ENCODE data around the gene EIF4G2. TPM values are rescaled to one million over a fixed set of nuclear protein-coding genes. Genes with fewer than 3 reads are reported as not detected.

EIF4G2 gene
- total and polyA plus RNA-seq, 2 of the 8 experiments (the other 6 are each of a cell fraction or from before 2014, with no cell fraction given): 438 to 964 TPM

GRCh38 chr11:10828402-10828801 lies 19.7 kb upstream of the EIF4G2 start:
- Histone ChIP-seq H3K79me1 (ENCODE audit: low read depth, low read length) (no peaks in the 10 kb centered on the region), H3K79me2 (ENCODE audit: control insufficient read depth in 1 of 2, insufficient read depth in 2 of 2, low read length in 2 of 2) (no peaks in the 10 kb centered on the region), H3K27ac (ENCODE audit: low read depth, low read length) (no peak overlapping the region), H3K9ac (replicated peaks in 1 of 4; ENCODE audit: extremely low read depth in 1 of 4, low read depth in 3 of 4, low read length in 3 of 4) (no peak overlapping the region), H3K4me2 (ENCODE audit: insufficient read depth in 1 of 2, low read depth in 2 of 2, low read length in 2 of 2) (no peak overlapping the region), H2BK12ac (ENCODE audit: low read depth, low read length) (no peak overlapping the region), H3K23me2 (ENCODE audit: low read depth, low read length) (no peaks in the 10 kb centered on the region), H3K4ac (replicated peaks; ENCODE audit: insufficient read length, low read depth, low read length) (no peak overlapping the region), H3K23ac (ENCODE audit: insufficient read length) (no peak overlapping the region), H2BK120ac (replicated peaks; ENCODE audit: low read depth, low read length) (no peak overlapping the region), H4K5ac (ENCODE audit: insufficient read length, low read depth, low read length) (no peak overlapping the region), H3K18ac (ENCODE audit: extremely low read depth, low read length) (no peak overlapping the region), H2BK20ac (ENCODE audit: low read length) (no peak overlapping the region), H2AFZ (ENCODE audit: low read length) (no peak overlapping the region), H4K8ac (ENCODE audit: extremely low read depth, insufficient read depth, low read length) (no peak overlapping the region), H2BK15ac (ENCODE audit: low read length) (no peak overlapping the region), H2AK5ac (ENCODE audit: low read depth, low read length) (no peak overlapping the region), H3K36me3 (ENCODE audit: control insufficient read depth in 2 of 4, insufficient read depth in 4 of 4, low read length in 3 of 4) (no peaks in the 10 kb centered on the region), H4K91ac (replicated peaks; ENCODE audit: insufficient read length, low read length) (no peak overlapping the region), H3K14ac (ENCODE audit: insufficient read length) (no peak overlapping the region), H3K9me3 (ENCODE audit: insufficient read depth in 2 of 2, low read depth in 1 of 2, low read length in 1 of 2) (0 out of 4 replicates have a peak, but pooled peaks cover 0 to 4% of the 10 kb centered on the region in 2 experiments), H3K4me1 (replicated peaks in 1 of 4; ENCODE audit: control insufficient read depth in 3 of 4, insufficient read depth in 4 of 4, low read length in 3 of 4) (no peaks in the 10 kb centered on the region), H4K20me1 (replicated peaks in 1 of 2; ENCODE audit: control insufficient read depth in 1 of 2, insufficient read depth in 2 of 2, low read length in 2 of 2) (no peaks in the 10 kb centered on the region), H3K56ac (replicated peaks; ENCODE audit: insufficient read length, low read depth, low read length) (no peak overlapping the region), H3K4me3 (ENCODE audit: extremely low read depth in 1 of 4, insufficient read depth in 2 of 4, low read depth in 3 of 4, low read length in 4 of 4) (no peak overlapping the region), H3K27me3 (replicated peaks in 1 of 4; ENCODE audit: control insufficient read depth in 3 of 4, extremely low read depth in 1 of 4, insufficient read depth in 3 of 4, low read length in 3 of 4) (no peaks in the 10 kb centered on the region; a peak in 1 of 7 replicates), H2BK5ac (ENCODE audit: low read depth, low read length) (no peak overlapping the region)
- no peak for TF ChIP-seq SRF (IDR thresholded peaks at IDR 0.05; ENCODE audit: low read depth, low read length)
- no peak for TF ChIP-seq NANOG (IDR thresholded peaks at IDR 0.05; ENCODE audit: insufficient read depth, low read depth, low read length, poor library complexity, severe bottlenecking)
- ChIA-PET CTCF (ENCODE audit: partially characterized antibody) (interaction anchor here (1.9 kb wide), 1 partner anchor 58 kb away, joined by 4 read pairs; no protein-coding TSS in a partner anchor), POLR2A (ENCODE audit: partially characterized antibody) (interaction anchor here (2.6 kb wide), 1 partner anchor 19 kb away, joined by 16 read pairs; the partner anchor contains the start of gene EIF4G2)
- WGBS, 2 experiments (ENCODE audit: extremely low coverage in 1 of 2, insufficient coverage in 1 of 2, insufficient read length in 1 of 2, insufficient replicate concordance in 2 of 2, low coverage in 1 of 2, low lambda C conversion rate in 2 of 2, missing lambda C conversion rate in 1 of 2): 83% methylated on average over 2 of the region's 2 CpGs; no CpG with 5 or more reads in 1 of the 2 experiments
- DNase-seq (ENCODE audit: low read depth in 1 of 2, low spot score in 2 of 2) (no peak), FAIRE-seq (no peak)

Data from H1 (cell line).